Naive thymus-derived CD4-positive, alpha-beta T cell (primary cell): ENCODE data around the gene SPATA45. TPM values are rescaled to one million over a fixed set of nuclear protein-coding genes. Genes with fewer than 3 reads are reported as not detected.

Experiments
- ATAC-seq: fragments of 150-1000 bp; cut with Tn5 transposase; 2 replicates; pipeline ENCODE4 v1.10.0; 2021; ENCODE audit warnings: mild to moderate bottlenecking, moderate library complexity
- CTCF ChIA-PET: fragments of 350-600 bp; sonication (Branson Sonifier 250); formaldehyde crosslinking; loops from one replicate; lab custom pipeline; 2021; ENCODE audit warnings: antibody characterized with exemption; lab: Charles Lee
- POLR2A ChIA-PET: fragments of 350-600 bp; sonication (Branson Sonifier 250); formaldehyde crosslinking; loops from one replicate; lab custom pipeline; 2021; ENCODE audit warnings: antibody characterized with exemption, inconsistent platforms; lab: Charles Lee
- DNase-seq, 9 donors: peaks; one replicate each; pipeline versions ENCODE4 v3.0.0 to v3.0.0-alpha.2; 2020 to 2022; ENCODE audit warnings: mixed read lengths in 1 of 9
- H3K27ac ChIP-seq: one replicate; pipeline ENCODE4 v1.7.0; 2013; ENCODE audit warnings: mild to moderate bottlenecking, low read depth, low read length, moderate library complexity
- H3K27me3 ChIP-seq, 2 donors: one replicate each; pipeline ENCODE4 v1.7.0; 2013; ENCODE audit warnings: low read length in 2 of 2, mild to moderate bottlenecking in 2 of 2, moderate library complexity in 2 of 2; ENCODE audit not compliant: control insufficient read depth in 2 of 2, insufficient read depth in 2 of 2
- H3K36me3 ChIP-seq, 3 experiments: 1 replicate in 2 of 3; 2 replicates in 1 of 3; pipeline ENCODE4 v1.7.0; 2013; ENCODE audit warnings: low read length in 3 of 3, mild to moderate bottlenecking in 3 of 3, moderate library complexity in 1 of 3; ENCODE audit not compliant: insufficient read depth in 3 of 3, control insufficient read depth in 2 of 3
- H3K4me1 ChIP-seq, 2 donors: one replicate each; pipeline ENCODE4 v1.7.0; 2013; ENCODE audit warnings: low read length in 2 of 2, mild to moderate bottlenecking in 2 of 2, moderate library complexity in 1 of 2; ENCODE audit not compliant: control insufficient read depth in 2 of 2, insufficient read depth in 2 of 2
- H3K4me3 ChIP-seq: 2 replicates; pipeline ENCODE4 v1.7.0; 2013; ENCODE audit warnings: mild to moderate bottlenecking, low read length
- H3K9me3 ChIP-seq, 3 experiments: 1 replicate in 2 of 3; 2 replicates in 1 of 3; pipeline ENCODE4 v1.7.0; 2013; ENCODE audit warnings: low read length in 3 of 3; ENCODE audit not compliant: control insufficient read depth in 2 of 3
- H3K27ac Mint-ChIP-seq, 9 donors: one replicate each; pipeline ENCODE4 v1.8.0; 2020 to 2022; ENCODE audit warnings: mixed read lengths in 9 of 9, mild to moderate bottlenecking in 8 of 9, moderate library complexity in 5 of 9, inconsistent platforms in 2 of 9
- H3K27me3 Mint-ChIP-seq, 5 donors: one replicate each; pipeline ENCODE4 v1.8.0; 2021 to 2022; ENCODE audit warnings: mixed read lengths in 5 of 5, mild to moderate bottlenecking in 1 of 5
- H3K36me3 Mint-ChIP-seq, 5 donors: one replicate each; pipeline ENCODE4 v1.8.0; 2020 to 2022; ENCODE audit warnings: mixed read lengths in 5 of 5, mild to moderate bottlenecking in 3 of 5, inconsistent platforms in 1 of 5
- H3K4me1 Mint-ChIP-seq, 7 donors: one replicate each; pipeline ENCODE4 v1.8.0; 2020 to 2022; ENCODE audit warnings: mixed read lengths in 7 of 7, mild to moderate bottlenecking in 3 of 7, inconsistent platforms in 1 of 7
- H3K4me3 Mint-ChIP-seq, 10 donors: one replicate each; pipeline ENCODE4 v1.8.0; 2020 to 2022; ENCODE audit warnings: mild to moderate bottlenecking in 10 of 10, mixed read lengths in 10 of 10, moderate library complexity in 6 of 10, inconsistent platforms in 2 of 10
- H3K9me3 Mint-ChIP-seq, 11 donors: one replicate each; pipeline ENCODE4 v1.8.0; 2020 to 2022; ENCODE audit warnings: mixed read lengths in 11 of 11, mild to moderate bottlenecking in 4 of 11, inconsistent platforms in 1 of 11, moderate library complexity in 1 of 11
- intact Hi-C, 2 donors: fragments of 100-400 bp; cut with micrococcal nuclease; formaldehyde crosslinking; loops; one replicate each; pipeline ENCODE4 v1.15.1; 2023
- polyA plus RNA-seq, 2 donors: library from polyadenylated mRNA; unstranded; fragments of 300-500 nt; fragmentation: Illumina TruSeq; gene quantifications; one replicate each; pipeline ENCODE4 v1.2.3, GENCODE V29; 2021
- total RNA-seq, 6 experiments: library from RNA in 5 of 6; stranded (reverse) in 5 of 6; gene quantifications; 1 replicate in 5 of 6; 2 replicates in 1 of 6; pipeline ENCODE4 v1.2.3 and lab custom pipeline; 2021 to 2026

Gene SPATA45
- total and polyA plus RNA-seq, 7 experiments from 2014 or later, result not detected

- H3K4me1 ChIP-seq, result no peaks in the 10 kb centered on the region
- H3K27me3 ChIP-seq, result no peaks in the 10 kb centered on the region
- peaks cover 0 to 7% (median 4%) of the 10 kb centered on the region in 7 donors for H3K4me1 Mint-ChIP-seq
- ATAC-seq (no peak), DNase-seq (no peak)
- ChIA-PET CTCF (no interaction called here), POLR2A (no interaction called here)
- no peak overlapping the region for H3K27ac Mint-ChIP-seq
- H3K36me3 Mint-ChIP-seq, result peaks cover 6 to 22% (median 14%) of the 10 kb centered on the region in 5 donors
- H3K27me3 Mint-ChIP-seq, result peaks cover 0 to 9% (median 5%) of the 10 kb centered on the region in 5 donors
- peaks cover 0 to 15% (median 0%) of the 10 kb centered on the region in 3 experiments for H3K9me3 ChIP-seq
- no peak overlapping the region for H3K27ac ChIP-seq
- peaks cover 11 to 40% (median 19%) of the 10 kb centered on the region in 11 donors for H3K9me3 Mint-ChIP-seq
- H3K36me3 ChIP-seq, result no peaks in the 10 kb centered on the region
- intact Hi-C loops, result no loop called here
- H3K4me3 ChIP-seq, result no peak overlapping the region
- H3K4me3 Mint-ChIP-seq, result no peak overlapping the region
Measured at GRCh38 chr1:212824201-212824600, 23.2 kb downstream of the SPATA45 start.

DNA sequence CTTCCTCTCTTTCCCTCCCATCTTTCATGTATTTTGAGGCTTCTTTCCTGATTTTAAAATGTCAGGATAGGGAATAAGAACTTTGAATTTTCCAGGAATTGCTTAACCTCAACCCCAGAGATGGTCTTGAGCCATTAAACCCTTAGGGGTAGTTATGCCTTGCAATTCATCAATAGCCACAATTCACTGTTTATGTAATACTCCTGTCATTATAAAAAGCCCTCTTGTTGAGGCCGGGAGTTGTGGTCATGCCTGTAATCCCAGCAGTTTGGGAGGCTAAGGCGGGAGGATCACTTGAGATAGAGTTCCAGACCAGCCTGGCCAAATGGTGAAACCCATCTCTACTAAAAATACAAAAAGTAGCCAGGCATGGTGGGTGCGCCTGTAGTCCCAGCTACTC is 24.5 kb downstream of the SPATA45 start:
- Histone ChIP-seq H3K27me3 (no peaks in the 10 kb centered on the region), H3K4me1 (no peaks in the 10 kb centered on the region), H3K27ac (no peak overlapping the region), H3K9me3 (peaks cover 0 to 15% (median 0%) of the 10 kb centered on the region in 3 experiments), H3K4me3 (no peak overlapping the region), H3K36me3 (no peaks in the 10 kb centered on the region)
- H3K9me3 Mint-ChIP-seq, result peaks cover 11 to 40% (median 19%) of the 10 kb centered on the region in 11 donors
- peaks cover 0 to 9% (median 5%) of the 10 kb centered on the region in 5 donors for H3K27me3 Mint-ChIP-seq
- no peak for DNase-seq
- ATAC-seq, result no peak
- H3K27ac Mint-ChIP-seq, result no peak overlapping the region
- H3K4me3 Mint-ChIP-seq, result no peak overlapping the region
- intact Hi-C loops, result no loop called here
- CTCF ChIA-PET, result no interaction called here
- peaks cover 0 to 7% (median 4%) of the 10 kb centered on the region in 7 donors for H3K4me1 Mint-ChIP-seq
- H3K36me3 Mint-ChIP-seq, result peaks cover 6 to 22% (median 14%) of the 10 kb centered on the region in 5 donors
- POLR2A ChIA-PET, result no interaction called here

DNA sequence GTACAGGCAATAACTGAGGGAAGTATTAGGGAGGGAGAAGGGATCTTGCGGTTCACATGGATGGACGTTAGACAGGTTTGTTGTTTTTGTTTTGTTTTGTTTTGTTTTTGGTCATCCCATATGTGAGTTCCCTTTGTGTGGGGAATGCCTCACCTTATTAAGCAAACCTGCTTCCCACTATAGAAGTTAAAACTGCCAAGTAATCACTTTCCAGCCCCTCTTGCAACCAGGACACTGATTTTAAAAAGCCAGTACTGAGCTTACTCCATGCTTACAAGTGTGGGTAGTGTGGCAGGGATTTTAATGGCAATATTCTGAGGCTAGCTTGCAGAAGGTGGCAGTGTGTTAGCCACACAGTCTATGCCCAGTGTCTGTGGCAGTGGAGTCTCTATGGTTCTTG is 26.5 kb downstream of the SPATA45 start:
- Mint-ChIP-seq H3K4me1 (peaks cover 0 to 7% (median 4%) of the 10 kb centered on the region in 7 donors), H3K4me3 (no peak overlapping the region), H3K27me3 (peaks cover 0 to 9% (median 0%) of the 10 kb centered on the region in 5 donors), H3K9me3 (peaks cover 5 to 24% (median 11%) of the 10 kb centered on the region in 11 donors), H3K27ac (no peak overlapping the region), H3K36me3 (peaks cover 5 to 12% (median 10%) of the 10 kb centered on the region in 5 donors)
- CTCF ChIA-PET, result no interaction called here
- H3K27me3 ChIP-seq, result no peaks in the 10 kb centered on the region
- intact Hi-C loops, result no loop called here
- POLR2A ChIA-PET, result no interaction called here
- H3K36me3 ChIP-seq, result no peaks in the 10 kb centered on the region
- no peak overlapping the region for H3K4me3 ChIP-seq
- ATAC-seq (no peak), DNase-seq (no peak)
- H3K9me3 ChIP-seq, result peaks cover 0 to 12% (median 0%) of the 10 kb centered on the region in 3 experiments
- no peaks in the 10 kb centered on the region for H3K4me1 ChIP-seq
- no peak overlapping the region for H3K27ac ChIP-seq

DNA sequence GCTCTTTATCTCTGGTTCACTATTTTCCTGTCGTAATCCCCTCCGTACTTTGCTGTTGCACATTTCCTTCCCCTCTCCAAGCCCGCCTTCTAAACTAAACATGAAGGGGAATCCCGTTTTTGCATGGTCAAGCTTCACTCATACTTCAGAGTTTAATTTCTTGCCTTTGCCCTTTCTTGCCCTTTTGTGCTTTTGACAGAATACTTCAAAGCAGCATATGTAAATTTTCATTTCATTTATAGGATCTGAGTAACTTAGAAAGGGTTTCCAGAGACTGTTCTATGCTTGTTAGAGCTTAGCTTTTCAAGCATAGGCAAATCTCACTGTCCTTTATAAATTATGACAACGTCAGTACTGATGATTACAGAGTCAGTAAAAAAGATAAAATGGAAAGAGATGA is 27.7 kb downstream of the SPATA45 start:
- intact Hi-C loops, result no loop called here
- ChIA-PET POLR2A (no interaction called here), CTCF (no interaction called here)
- H3K36me3 ChIP-seq, result no peaks in the 10 kb centered on the region
- Mint-ChIP-seq H3K36me3 (peaks cover 4 to 9% (median 8%) of the 10 kb centered on the region in 5 donors), H3K4me1 (peaks cover 0 to 7% (median 4%) of the 10 kb centered on the region in 7 donors), H3K27me3 (peaks cover 0 to 9% (median 0%) of the 10 kb centered on the region in 5 donors), H3K27ac (peak overlapping the region in 1 of 9 donors; percentile 41), H3K9me3 (peaks cover 0 to 13% (median 5%) of the 10 kb centered on the region in 11 donors), H3K4me3 (no peak overlapping the region)
- no peaks in the 10 kb centered on the region for H3K27me3 ChIP-seq
- no peak overlapping the region for H3K27ac ChIP-seq
- no peaks in the 10 kb centered on the region for H3K9me3 ChIP-seq
- DNase-seq (no peak), ATAC-seq (peak; percentile 58)
- no peaks in the 10 kb centered on the region for H3K4me1 ChIP-seq
- no peak overlapping the region for H3K4me3 ChIP-seq

DNA sequence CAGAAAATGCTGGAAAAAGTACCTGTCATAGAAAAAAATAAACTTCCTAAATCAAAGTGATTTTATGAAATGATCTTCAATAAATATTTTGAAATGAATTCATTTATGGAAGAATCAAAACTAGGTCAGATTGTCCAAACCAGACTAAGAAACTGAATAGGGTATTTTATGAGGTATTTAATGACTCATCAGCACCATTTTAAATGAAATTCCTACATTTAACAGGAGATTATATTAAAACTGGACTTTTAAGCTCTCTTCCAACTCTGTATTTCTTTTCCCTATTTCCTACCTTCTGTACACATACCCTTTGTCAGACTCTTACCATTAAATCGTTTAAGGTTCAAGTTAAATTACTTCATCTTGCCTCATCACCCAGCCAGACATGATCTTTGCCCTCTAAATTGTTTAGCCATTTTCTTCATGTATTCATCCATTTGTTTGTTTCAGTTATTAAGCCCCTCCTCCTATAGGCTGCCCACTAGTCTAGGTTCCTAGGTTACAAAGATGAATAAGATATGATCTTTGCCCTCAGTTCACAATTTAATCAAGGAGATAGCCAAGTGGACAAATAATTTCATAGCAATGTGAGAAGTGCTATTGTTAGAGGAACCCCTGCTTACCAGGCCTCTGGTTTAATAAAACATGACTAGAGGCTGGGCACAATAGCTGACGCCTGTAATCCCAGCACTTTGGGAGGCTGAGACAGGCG is 30.7 kb downstream of the SPATA45 start:
- Histone ChIP-seq H3K27ac (no peak overlapping the region), H3K27me3 (no peaks in the 10 kb centered on the region), H3K4me3 (no peak overlapping the region), H3K9me3 (no peaks in the 10 kb centered on the region), H3K4me1 (no peaks in the 10 kb centered on the region), H3K36me3 (no peaks in the 10 kb centered on the region)
- peaks cover 0 to 3% (median 3%) of the 10 kb centered on the region in 5 donors for H3K36me3 Mint-ChIP-seq
- no peaks in the 10 kb centered on the region for H3K27me3 Mint-ChIP-seq
- no peak overlapping the region for H3K27ac Mint-ChIP-seq
- ChIA-PET POLR2A (no interaction called here), CTCF (interaction anchor here (0.6 kb wide), 1 partner anchor 178 kb away, joined by 3 read pairs; no protein-coding TSS in a partner anchor)
- H3K9me3 Mint-ChIP-seq, result no peaks in the 10 kb centered on the region
- no peak for DNase-seq
- peaks cover 0 to 7% (median 4%) of the 10 kb centered on the region in 7 donors for H3K4me1 Mint-ChIP-seq
- no peak for ATAC-seq
- H3K4me3 Mint-ChIP-seq, result no peak overlapping the region
- intact Hi-C loops, result no loop called here

DNA sequence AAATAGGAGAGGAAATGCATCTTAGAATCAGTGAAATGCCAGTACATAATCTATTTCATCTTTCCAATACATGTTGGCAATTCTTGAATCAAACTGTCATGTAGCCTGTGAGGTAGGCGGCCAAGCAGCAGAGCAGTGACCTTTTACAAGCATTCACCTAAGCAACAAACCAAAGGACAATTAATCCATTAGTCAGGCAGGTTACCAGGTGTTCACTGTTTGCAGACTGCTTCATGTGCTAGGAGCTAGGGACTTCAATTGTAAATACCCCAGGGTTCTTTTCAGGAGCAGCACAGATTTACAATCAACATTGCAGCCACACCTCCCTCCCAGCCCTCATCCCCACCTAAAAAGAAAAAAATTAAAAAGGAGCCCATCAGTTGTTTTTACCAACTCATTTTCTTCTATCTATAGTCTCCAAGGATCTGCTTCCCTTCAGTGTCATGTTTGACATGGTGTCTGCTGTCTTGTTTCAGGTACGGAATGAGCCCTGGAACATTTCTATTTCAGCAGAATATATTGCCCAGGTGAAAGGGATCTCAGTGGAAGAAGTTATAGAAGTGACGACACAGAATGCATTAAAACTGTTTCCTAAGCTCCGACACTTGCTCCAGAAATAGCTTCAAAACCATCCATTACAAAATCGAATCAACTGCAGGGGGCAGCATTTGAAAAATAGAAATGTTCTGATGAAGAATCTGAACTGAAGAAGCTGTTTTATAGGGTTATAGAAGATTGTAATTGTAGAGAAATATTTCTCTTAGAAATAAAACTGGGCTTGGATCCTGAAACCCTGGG is 32.7 kb downstream of the SPATA45 start:
- Histone ChIP-seq H3K4me1 (no peaks in the 10 kb centered on the region), H3K9me3 (no peaks in the 10 kb centered on the region), H3K27me3 (no peaks in the 10 kb centered on the region), H3K27ac (no peak overlapping the region), H3K36me3 (no peaks in the 10 kb centered on the region), H3K4me3 (no peak overlapping the region)
- no peaks in the 10 kb centered on the region for H3K9me3 Mint-ChIP-seq
- H3K4me1 Mint-ChIP-seq, result peaks cover 0 to 4% (median 3%) of the 10 kb centered on the region in 7 donors
- no peak for ATAC-seq
- no peak overlapping the region for H3K4me3 Mint-ChIP-seq
- peaks cover 0 to 3% (median 3%) of the 10 kb centered on the region in 5 donors for H3K36me3 Mint-ChIP-seq
- no peak overlapping the region for H3K27ac Mint-ChIP-seq
- POLR2A ChIA-PET, result no interaction called here
- DNase-seq, result peak in 2 of 9 donors; percentile 1 to 4
- CTCF ChIA-PET, result no interaction called here
- intact Hi-C loops, result loop anchor here (1.0 to 2.0 kb wide), 2 partner anchors 180 to 181 kb away; no protein-coding TSS in a partner anchor
- no peaks in the 10 kb centered on the region for H3K27me3 Mint-ChIP-seq
